ENCODE data around the gene RASSF1.
A peak's percentile ranks its signal among the peaks of the same experiment; 100 is the strongest.

RASSF1 gene

GRCh38 chr3:50295553-50296431 is 44.8 kb downstream of the RASSF1 start:
- Histone ChIP-seq H3K4me1 (peaks cover 39 to 47% (median 43%) of the 10 kb centered on the region in 10 experiments), H3K27me3 (no peaks in the 10 kb centered on the region), H3K9me3 (replicated peaks in 1 of 11) (no peaks in the 10 kb centered on the region), H3K4me3 (no peak overlapping the region), H3K27ac (no peak overlapping the region), H3K36me3 (peaks cover 0 to 12% (median under 1%) of the 10 kb centered on the region in 11 experiments; a peak in 6 of 22 replicates), H3K9ac (peak overlapping the region in 1 of 11 experiments; percentile 41; a peak in 1 of 22 replicates), H3K4me2 (no peak overlapping the region), H4K20me1 (peaks cover 0 to 14% (median 0%) of the 10 kb centered on the region in 11 experiments; a peak in 5 of 22 replicates)
- TF ChIP-seq Cebpa-rat (IDR thresholded peaks at IDR 0.05) = no peak

- Histone ChIP-seq H3K9me3 (replicated peaks in 1 of 11) (no peaks in the 10 kb centered on the region), H3K9ac (no peak overlapping the region), H3K4me1 (peaks cover 35 to 47% (median 41%) of the 10 kb centered on the region in 10 experiments), H3K27me3 (no peaks in the 10 kb centered on the region), H4K20me1 (peaks cover 0 to 24% (median 7%) of the 10 kb centered on the region in 11 experiments; a peak in 12 of 22 replicates), H3K4me2 (no peak overlapping the region), H3K36me3 (peaks cover 7 to 22% (median 11%) of the 10 kb centered on the region in 11 experiments; a peak in 21 of 22 replicates), H3K27ac (no peak overlapping the region), H3K4me3 (no peak overlapping the region)
- no peak for TF ChIP-seq Cebpa-rat (IDR thresholded peaks at IDR 0.05)
These were observed 45.9 kb downstream of the RASSF1 start for GRCh38 chr3:50294492-50295403.

- H3K4me3 ChIP-seq = no peak overlapping the region
- no peaks in the 10 kb centered on the region for H3K27me3 ChIP-seq
- H3K36me3 ChIP-seq = peaks cover 14 to 29% (median 17%) of the 10 kb centered on the region in 11 experiments
- peaks cover 0 to 30% (median 14%) of the 10 kb centered on the region in 11 experiments; a peak in 12 of 22 replicates for H4K20me1 ChIP-seq
- no peak overlapping the region for H3K9ac ChIP-seq
- peaks cover 33 to 44% (median 39%) of the 10 kb centered on the region in 10 experiments for H3K4me1 ChIP-seq
- H3K4me2 ChIP-seq = no peak overlapping the region
- no peak for TF ChIP-seq Cebpa-rat (IDR thresholded peaks at IDR 0.05)
- H3K9me3 ChIP-seq (replicated peaks in 1 of 11) = no peaks in the 10 kb centered on the region
- no peak overlapping the region for H3K27ac ChIP-seq
These were observed 46.5 kb downstream of the RASSF1 start for GRCh38 chr3:50294089-50294488.

- no peaks in the 10 kb centered on the region for H3K9me3 ChIP-seq (replicated peaks in 1 of 11)
- peaks cover 22 to 37% (median 26%) of the 10 kb centered on the region in 11 experiments for H3K36me3 ChIP-seq
- peak overlapping the region; percentile 69 to 96 (median 88) for H3K4me2 ChIP-seq
- peak overlapping the region; percentile 36 to 88 (median 75); a peak in 21 of 22 replicates for H3K27ac ChIP-seq
- peaks cover 0 to 36% (median 20%) of the 10 kb centered on the region in 11 experiments; a peak in 14 of 22 replicates for H4K20me1 ChIP-seq
- peak overlapping the region; percentile 69 to 99 (median 84); a peak in 12 of 20 replicates for H3K4me3 ChIP-seq
- peaks cover 27 to 40% (median 34%) of the 10 kb centered on the region in 10 experiments for H3K4me1 ChIP-seq
- H3K27me3 ChIP-seq = no peaks in the 10 kb centered on the region
- no peak for TF ChIP-seq Cebpa-rat (IDR thresholded peaks at IDR 0.05)
- peak overlapping the region; percentile 49 to 97 (median 86) for H3K9ac ChIP-seq
These were observed 47.4 kb downstream of the RASSF1 start for GRCh38 chr3:50293079-50293801.

GRCh38 chr3:50292159-50293078 is 48.2 kb downstream of the RASSF1 start, which contains the start of gene IFRD2:
Gene IFRD2 (minus strand): TSS chr3:50292429. CDS start chr3:50292274, 155 bp downstream.
- no peaks in the 10 kb centered on the region for H3K27me3 ChIP-seq
- TF ChIP-seq Cebpa-rat (IDR thresholded peaks at IDR 0.05) = no peak
- peaks cover 20 to 31% (median 26%) of the 10 kb centered on the region in 10 experiments for H3K4me1 ChIP-seq
- peaks cover 0 to 37% (median 22%) of the 10 kb centered on the region in 11 experiments; a peak in 14 of 22 replicates for H4K20me1 ChIP-seq
- H3K4me3 ChIP-seq = peak within 1 kb of the TSS; percentile 69 to 99 (median 84)
- peak within 1 kb of the TSS; percentile 87 to 98 (median 92) for H3K4me2 ChIP-seq
- peak within 1 kb of the TSS; percentile 83 to 97 (median 87) for H3K9ac ChIP-seq
- H3K27ac ChIP-seq = peak within 1 kb of the TSS; percentile 73 to 95 (median 88)
- H3K36me3 ChIP-seq = peaks cover 31 to 44% (median 34%) of the 10 kb centered on the region in 11 experiments
- H3K9me3 ChIP-seq (replicated peaks in 1 of 11) = no peaks in the 10 kb centered on the region

GRCh38 chr3:50290161-50290641 is 50.4 kb downstream of the RASSF1 start:
- Histone ChIP-seq H4K20me1 (peaks cover 0 to 57% (median 27%) of the 10 kb centered on the region in 11 experiments; a peak in 14 of 22 replicates), H3K27ac (no peak overlapping the region), H3K4me3 (peak overlapping the region in 7 of 10 experiments; percentile 82 to 99 (median 84); a peak in 12 of 20 replicates), H3K27me3 (no peaks in the 10 kb centered on the region), H3K4me2 (peak overlapping the region in 10 of 11 experiments; percentile 77 to 98 (median 92); a peak in 20 of 22 replicates), H3K9ac (peak overlapping the region; percentile 83 to 97 (median 87); a peak in 14 of 22 replicates), H3K9me3 (replicated peaks in 1 of 11) (no peaks in the 10 kb centered on the region), H3K4me1 (peaks cover 20 to 26% (median 23%) of the 10 kb centered on the region in 10 experiments), H3K36me3 (peaks cover 45 to 58% (median 56%) of the 10 kb centered on the region in 11 experiments)
- TF ChIP-seq Cebpa-rat (IDR thresholded peaks at IDR 0.05) = no peak

GRCh38 chr3:50289130-50289529 is 51.5 kb downstream of the RASSF1 start:
- Histone ChIP-seq H4K20me1 (peaks cover 0 to 62% (median 27%) of the 10 kb centered on the region in 11 experiments; a peak in 14 of 22 replicates), H3K36me3 (peaks cover 45 to 61% (median 56%) of the 10 kb centered on the region in 11 experiments), H3K9me3 (replicated peaks in 1 of 11) (no peaks in the 10 kb centered on the region), H3K27me3 (no peaks in the 10 kb centered on the region), H3K27ac (no peak overlapping the region), H3K4me1 (peaks cover 20 to 26% (median 23%) of the 10 kb centered on the region in 10 experiments), H3K9ac (no peak overlapping the region), H3K4me3 (no peak overlapping the region; a peak in 1 of 20 replicates), H3K4me2 (no peak overlapping the region)
- TF ChIP-seq Cebpa-rat (IDR thresholded peaks at IDR 0.05) = no peak

All from BLaER1 treated with 17β-estradiol and CSF1 and Interleukin-3, amounts not matched to agents 10 nM and 100 nM (cell line).